ENCODE data around the gene IHH.
A peak's percentile ranks its signal among the peaks of the same experiment; 100 is the strongest.

The IHH gene

GRCh38 chr2:219073413-219074129, 12.8 kb upstream of the IHH start:
- peak; percentile 65 for DNase-seq

DNA sequence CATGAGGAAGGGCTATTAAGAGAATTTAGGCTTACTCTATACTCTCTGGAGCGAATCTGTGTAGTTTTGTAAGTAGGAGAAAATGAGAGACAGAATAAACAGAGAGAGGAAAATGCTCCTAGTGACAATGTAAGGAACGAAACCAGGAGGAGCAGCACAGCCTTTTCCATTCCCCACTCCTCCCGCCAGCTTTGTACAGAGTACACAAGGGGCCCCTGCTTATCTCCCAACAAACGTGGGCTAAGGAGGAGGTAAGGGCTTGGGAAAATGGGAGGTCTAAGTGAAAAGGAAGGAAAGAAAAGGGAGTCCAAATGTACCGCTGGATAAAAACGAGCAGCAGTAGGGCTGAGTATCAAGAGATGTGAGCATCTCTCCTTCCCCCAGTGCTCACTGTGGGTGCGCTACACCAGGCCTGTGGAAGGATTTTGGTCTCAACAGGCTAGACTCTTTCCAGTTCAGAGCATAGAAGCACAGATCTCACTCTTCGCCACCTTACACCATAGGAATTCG, 12.1 kb upstream of the IHH start:
- DNase-seq: no peak

- DNase-seq: no peak
Measured at GRCh38 chr2:219071131-219071816, 10.6 kb upstream of the IHH start.

- DNase-seq: peak; percentile 19
Measured at GRCh38 chr2:219065484-219065883, 4.8 kb upstream of the IHH start.

GRCh38 chr2:219062081-219062480, 1.4 kb upstream of the IHH start:
- no peak for DNase-seq

- no peak for DNase-seq
Measured at GRCh38 chr2:219059725-219060682, 717 bp downstream of the IHH start.

DNA sequence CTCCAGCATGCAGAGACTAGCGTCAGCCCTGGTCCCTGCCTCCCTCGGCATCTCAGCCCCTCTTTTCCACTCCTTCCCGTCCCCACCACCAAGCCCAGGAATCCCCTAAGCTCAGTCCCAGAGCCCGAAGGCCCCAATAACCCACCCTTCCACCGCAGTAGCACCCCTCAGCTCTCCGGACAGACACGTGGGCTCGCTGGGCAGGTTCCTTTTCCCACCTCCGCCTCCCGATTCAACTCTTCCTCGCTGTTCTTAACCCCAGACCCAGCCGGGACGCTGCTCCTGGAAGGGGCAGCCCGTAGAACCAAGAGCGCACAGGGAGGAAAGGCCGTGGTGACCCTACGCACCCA, 1.4 kb downstream of the IHH start:
- no peak for DNase-seq

- DNase-seq: no peak
Measured at GRCh38 chr2:219058541-219059374, 2.0 kb downstream of the IHH start.

DNA sequence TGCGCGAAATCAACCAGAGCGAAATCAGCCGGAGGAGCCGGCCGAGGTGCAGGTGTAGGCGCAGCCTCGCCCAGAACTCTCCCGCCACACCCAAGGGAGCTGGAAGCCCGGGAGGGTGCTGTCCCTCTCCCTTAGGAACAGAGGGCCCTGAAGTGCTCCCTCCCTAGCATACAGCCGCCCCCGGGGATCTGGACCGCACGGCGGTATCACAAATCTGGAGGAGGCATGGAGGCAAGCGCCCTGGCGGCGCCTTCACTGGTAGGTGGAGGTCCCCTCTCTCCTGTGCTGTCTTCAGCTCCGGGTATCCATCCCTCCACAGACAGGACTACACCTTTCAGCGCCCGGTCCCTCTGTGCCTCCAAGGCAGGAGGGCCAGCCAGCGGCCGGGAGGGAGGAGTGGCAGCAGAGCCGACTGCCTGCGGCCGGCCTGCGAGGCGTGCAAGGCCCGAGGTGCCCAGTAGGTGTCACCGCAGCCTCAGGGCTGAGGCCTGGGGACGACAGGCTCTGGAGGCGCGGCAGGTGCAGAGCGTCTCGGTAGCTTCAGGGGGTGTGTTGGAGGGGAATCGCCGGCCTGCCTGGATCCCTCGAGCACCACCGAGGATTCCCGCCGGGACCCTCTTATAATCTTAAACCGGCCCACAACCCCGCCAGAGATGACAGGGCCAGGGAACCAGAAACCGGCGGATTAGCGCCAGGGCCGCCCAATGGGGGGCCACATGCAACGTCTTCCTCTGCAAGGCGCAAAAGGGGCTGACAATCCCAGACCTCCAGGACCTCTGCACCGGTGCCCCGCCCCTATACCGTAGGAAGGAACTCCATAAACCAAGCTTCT, 2.8 kb downstream of the IHH start:
- DNase-seq: peak; percentile 66

GRCh38 chr2:219056896-219057708, 3.6 kb downstream of the IHH start:
- DNase-seq: no peak

DNA sequence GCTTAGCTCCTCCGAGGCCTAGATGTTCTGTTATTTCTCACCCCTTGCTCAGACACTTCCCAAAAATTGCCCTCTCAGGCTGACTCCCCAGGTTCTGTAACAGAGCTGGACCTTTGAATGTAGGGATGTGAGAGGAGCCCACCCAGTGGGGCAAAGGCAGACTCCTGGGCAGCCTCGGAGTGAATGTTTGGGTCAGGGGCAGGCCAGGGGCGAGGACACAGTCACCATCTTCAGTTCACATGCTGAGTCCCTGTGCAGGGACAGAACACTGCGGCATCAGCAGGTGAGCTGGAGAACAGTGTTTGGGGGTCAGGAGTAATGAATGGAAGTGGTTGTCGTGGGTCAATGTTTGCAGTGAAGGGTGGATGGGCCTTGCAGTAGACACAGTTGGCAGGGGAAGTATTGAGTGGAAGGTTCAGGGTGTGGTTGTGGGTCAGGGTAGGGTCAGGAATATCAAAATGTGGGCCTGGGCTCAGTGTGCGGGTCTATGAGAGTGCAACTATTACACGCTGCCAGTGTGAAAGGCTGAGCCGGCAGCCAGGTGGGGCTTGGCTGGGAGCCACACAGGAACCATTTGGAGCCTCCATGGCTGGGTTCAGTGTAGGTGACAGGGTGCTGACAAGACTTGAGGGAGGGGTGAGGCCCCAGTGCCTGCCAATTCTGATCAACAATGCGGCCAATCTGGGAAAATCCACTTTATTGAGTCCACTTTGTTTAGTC, 4.4 kb downstream of the IHH start:
- no peak for DNase-seq

- DNase-seq: no peak
Measured at GRCh38 chr2:219054956-219055903, 5.5 kb downstream of the IHH start.

DNA sequence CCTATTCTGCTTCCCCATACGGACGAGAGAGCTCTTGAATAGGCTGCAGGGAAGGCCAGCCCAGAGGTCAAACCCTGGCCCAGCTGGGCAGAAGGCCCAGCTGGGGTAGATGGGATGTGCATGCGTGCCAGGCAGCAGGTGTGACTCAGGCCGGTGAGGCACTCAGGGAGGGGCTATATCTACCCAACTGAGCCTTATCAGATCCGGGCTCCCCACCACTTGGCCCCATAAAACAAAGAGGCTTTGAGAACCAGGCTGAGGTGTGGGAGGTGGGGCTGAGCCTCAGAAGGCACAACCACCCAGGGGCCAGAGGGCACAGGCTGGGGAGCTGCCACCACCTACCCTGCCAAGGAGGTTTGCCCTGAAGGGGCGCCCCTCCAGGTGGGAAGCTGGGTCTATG, 11.4 kb downstream of the IHH start:
- no peak for DNase-seq

DNA sequence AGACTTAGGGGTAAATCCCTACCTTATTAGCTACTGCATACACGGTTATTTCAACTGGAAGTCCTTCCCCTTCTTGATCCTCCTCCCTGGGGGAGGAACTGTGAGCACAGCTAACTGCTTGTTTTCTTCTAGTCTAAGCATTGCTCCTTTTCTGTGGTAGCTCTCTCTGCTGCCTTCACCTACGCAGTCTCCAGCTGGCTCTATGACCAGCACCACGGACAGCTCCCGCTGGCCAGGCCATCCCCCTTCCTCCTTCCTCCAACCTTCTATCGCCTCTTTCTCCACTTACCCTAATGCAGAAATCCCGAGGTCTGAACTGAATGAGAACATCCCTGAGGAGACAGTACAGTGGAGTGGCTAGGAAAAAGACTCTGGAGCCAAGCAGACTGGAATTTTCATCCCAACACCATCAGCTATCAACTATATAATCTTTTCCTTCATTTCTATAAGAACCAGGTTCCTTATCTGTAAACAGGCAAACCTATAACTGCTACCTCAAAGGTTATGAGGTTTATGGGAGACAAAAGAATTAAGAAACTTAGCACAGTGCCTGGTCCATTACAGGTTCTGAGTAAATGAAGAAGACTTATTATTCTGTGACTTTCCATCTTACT, 14.7 kb downstream of the IHH start:
- no peak for DNase-seq

DNA sequence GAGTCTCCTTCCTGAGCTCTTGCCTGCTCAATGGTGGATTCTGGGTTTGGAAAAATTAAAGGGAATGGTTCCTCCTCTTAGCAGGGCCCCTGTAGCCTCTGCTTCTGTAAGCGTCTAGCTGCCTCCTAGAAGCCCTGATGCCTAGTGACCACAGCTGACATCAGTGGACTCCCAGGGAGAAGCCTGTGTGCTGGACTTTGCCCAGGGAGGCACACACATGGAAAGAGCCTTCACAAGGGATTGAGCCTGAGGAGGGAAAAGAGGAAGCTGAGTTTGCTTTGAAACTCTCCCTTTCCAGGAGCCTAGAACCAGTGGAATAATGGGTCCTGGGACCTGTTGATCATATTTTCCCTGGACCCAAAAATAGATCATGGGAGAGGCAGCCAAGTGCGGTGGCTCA, 18.0 kb downstream of the IHH start:
- no peak for DNase-seq

DNA sequence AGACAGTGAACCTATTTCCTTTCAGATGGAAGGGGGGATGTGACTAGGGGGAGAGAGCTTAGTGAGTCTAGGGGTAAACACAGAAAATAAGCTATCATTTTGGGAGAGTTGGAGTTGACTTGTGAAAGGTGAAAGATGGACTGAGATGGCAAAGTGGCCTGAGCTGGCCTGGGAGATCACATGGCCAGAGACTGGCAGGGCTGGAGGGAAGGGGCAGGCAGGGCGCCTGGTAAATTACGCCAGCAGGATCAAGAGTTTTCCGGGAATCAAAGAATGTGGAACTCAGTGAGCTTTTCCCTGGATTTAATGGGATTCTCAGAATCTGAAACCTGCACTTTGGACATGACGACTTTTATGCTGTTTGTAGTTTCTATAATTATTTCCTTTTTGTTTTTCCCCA, 18.6 kb downstream of the IHH start:
- DNase-seq: no peak

DNA sequence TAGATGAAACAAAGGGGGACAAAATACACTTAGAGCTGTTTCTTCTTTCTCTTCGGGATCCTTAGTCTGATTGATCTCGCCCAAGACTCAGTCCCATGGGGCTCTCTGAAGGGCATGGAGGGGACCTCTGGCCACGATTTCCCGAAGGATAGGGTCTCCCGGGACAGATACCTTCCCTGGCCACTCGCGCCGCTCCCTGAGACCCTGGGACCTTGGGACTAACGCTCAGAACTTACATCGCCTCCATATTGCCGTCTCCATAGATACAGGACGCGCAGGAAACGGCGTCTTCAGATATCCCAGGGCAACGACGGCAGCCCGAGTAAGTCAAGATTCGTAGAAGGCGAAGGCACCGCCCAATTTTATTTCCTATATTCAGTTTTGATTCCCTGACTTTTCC, 19.5 kb downstream of the IHH start, which contains the start of gene CFAP65:
TSS of gene CFAP65 (minus strand) at position 265 of the 400 bp plus-strand sequence. CDS start 2,468 bp downstream, outside the sequence.
- DNase-seq: peak; percentile 44

- DNase-seq: no peak
Measured at GRCh38 chr2:219038600-219038999, 22.1 kb downstream of the IHH start.

All from NCI-H510A treated with DMSO at 0.1 percent for 48 hours (cell line).